HK-2 (cell line): ENCODE data around the gene UBAP2L.

Experiments
- DNase-seq: peaks from one replicate; pipeline ENCODE4 v3.0.0-alpha.2; 2018; ENCODE audit not compliant: unreplicated experiment

Gene UBAP2L

GRCh38 chr1:154220071-154220969 lies at the start of gene UBAP2L:
Gene UBAP2L (plus strand): TSS chr1:154220955. CDS start chr1:154225124, 4,169 bp downstream.
- peak; percentile 99 for DNase-seq

- DNase-seq = no peak
Measured at GRCh38 chr1:154171223-154171583, 49.6 kb upstream of the UBAP2L start.

- DNase-seq = no peak
Measured at GRCh38 chr1:154171880-154172279, 48.9 kb upstream of the UBAP2L start.

GRCh38 chr1:154174654-154175053 lies 46.1 kb upstream of the UBAP2L start:
- DNase-seq = no peak

GRCh38 chr1:154176337-154176736 lies 44.4 kb upstream of the UBAP2L start:
- DNase-seq = no peak

- no peak for DNase-seq
Measured at GRCh38 chr1:154178013-154178412, 42.7 kb upstream of the UBAP2L start.

- no peak for DNase-seq
Measured at GRCh38 chr1:154178911-154179811, 41.6 kb upstream of the UBAP2L start.

GRCh38 chr1:154179946-154180687 lies 40.6 kb upstream of the UBAP2L start:
- DNase-seq = no peak

- DNase-seq = no peak
Measured at GRCh38 chr1:154181944-154182343, 38.8 kb upstream of the UBAP2L start.

GRCh38 chr1:154182344-154183045 lies 38.3 kb upstream of the UBAP2L start:
- DNase-seq = peak; percentile 78

GRCh38 chr1:154183046-154183915 lies 37.5 kb upstream of the UBAP2L start:
- DNase-seq = peak; percentile 99

GRCh38 chr1:154186177-154186576 lies 34.6 kb upstream of the UBAP2L start:
- peak; percentile 58 for DNase-seq

GRCh38 chr1:154186852-154187501 lies 33.8 kb upstream of the UBAP2L start:
- DNase-seq = no peak

- DNase-seq = no peak
Measured at GRCh38 chr1:154190550-154190949, 30.2 kb upstream of the UBAP2L start.

- no peak for DNase-seq
Measured at GRCh38 chr1:154191990-154192461, 28.7 kb upstream of the UBAP2L start, which contains the start of gene TPM3. Gene TPM3 (minus strand): TSS chr1:154192100. CDS start chr1:154192018, 82 bp downstream.

GRCh38 chr1:154192476-154192875 lies 28.3 kb upstream of the UBAP2L start:
- no peak for DNase-seq

GRCh38 chr1:154193821-154194220 lies 26.9 kb upstream of the UBAP2L start:
- peak; percentile 41 for DNase-seq

GRCh38 chr1:154198756-154199562 lies 21.8 kb upstream of the UBAP2L start:
- no peak for DNase-seq

GRCh38 chr1:154199563-154199879 lies 21.2 kb upstream of the UBAP2L start:
- DNase-seq = no peak
